IMR-90 (cell line): Measurements from ENCODE around the gene MRPS10. TPM values are rescaled to one million over a fixed set of nuclear protein-coding genes. Genes with fewer than 3 reads are reported as not detected.
"Not testable (repeated sequence)": the region's sequence is repeated elsewhere in the genome, so short reads cannot be mapped to it uniquely, and the experiment has no call there.

Experiments
- ATAC-seq: fragments of 200-7000 bp; cut with Tn5 transposase; 2 replicates; pipeline ENCODE4 v1.9.1; 2020; ENCODE audit warnings: low read depth, mild to moderate bottlenecking, moderate library complexity
- BruUV-seq: library from RNA; stranded (reverse); fragments of 400-500 nt; replicated peaks from 2 replicates; lab custom pipeline; 2021; lab: Mats Ljungman, UMichigan
- CTCF ChIA-PET: fragments of 300-600 bp; formaldehyde crosslinking; extraction: SDS; loops from one replicate; lab custom pipeline; 2021; ENCODE audit warnings: antibody characterized with exemption; lab: Yijun Ruan, JAX
- POLR2A ChIA-PET: fragments of 300-600 bp; sonication (Branson Sonifier 250); formaldehyde crosslinking; loops from one replicate; lab custom pipeline; 2022; ENCODE audit warnings: antibody characterized with exemption; ENCODE audit not compliant: unreplicated experiment; lab: Charles Lee
- DNase-seq: peaks from one replicate; pipeline ENCODE4 v3.0.0; 2013
- H2AFZ ChIP-seq: replicated peaks from 2 replicates; pipeline ENCODE3; 2013; ENCODE audit warnings: low read length, mild to moderate bottlenecking; ENCODE audit not compliant: poor library complexity
- H2AK5ac ChIP-seq: 2 replicates; pipeline ENCODE4 v1.6.1; 2013; ENCODE audit warnings: low read depth, low read length, inconsistent platforms
- H2AK9ac ChIP-seq: replicated peaks from 2 replicates; pipeline ENCODE3; 2013; ENCODE audit warnings: mild to moderate bottlenecking, low read depth, low read length, moderate library complexity; ENCODE audit not compliant: poor library complexity
- H2BK120ac ChIP-seq: 2 replicates; pipeline ENCODE4 v1.6.1; 2013; ENCODE audit warnings: low read depth, low read length, inconsistent platforms
- H2BK15ac ChIP-seq: 3 replicates; pipeline ENCODE4 v1.6.1; 2013; ENCODE audit warnings: low read depth, low read length, inconsistent platforms
- H2BK20ac ChIP-seq: 2 replicates; pipeline ENCODE4 v1.6.1; 2013; ENCODE audit warnings: low read depth, mild to moderate bottlenecking, inconsistent platforms, low read length, moderate library complexity
- H2BK5ac ChIP-seq: 2 replicates; pipeline ENCODE4 v1.6.1; 2013; ENCODE audit warnings: mild to moderate bottlenecking, low read depth, low read length, inconsistent platforms; ENCODE audit not compliant: poor library complexity, severe bottlenecking
- H3K14ac ChIP-seq: replicated peaks from 2 replicates; pipeline ENCODE4 v1.6.1; 2013; ENCODE audit warnings: low read depth, low read length, inconsistent platforms
- H3K18ac ChIP-seq: 2 replicates; pipeline ENCODE4 v1.6.1; 2013; ENCODE audit warnings: low read depth, low read length, control low read depth
- H3K23ac ChIP-seq: 2 replicates; pipeline ENCODE4 v1.6.1; 2013; ENCODE audit warnings: low read depth, low read length, inconsistent platforms
- H3K27ac ChIP-seq: 2 replicates; pipeline ENCODE4 v1.5.1; 2013; ENCODE audit warnings: mild to moderate bottlenecking, control low read depth, low read length; ENCODE audit not compliant: insufficient read depth
- H3K27me3 ChIP-seq: 2 replicates; pipeline ENCODE4 v1.6.1; 2013; ENCODE audit warnings: low read length; ENCODE audit not compliant: control insufficient read depth, insufficient read depth
- H3K36me3 ChIP-seq: 2 replicates; pipeline ENCODE4 v1.6.1; 2013; ENCODE audit warnings: low read length, mixed read lengths; ENCODE audit not compliant: control insufficient read depth, insufficient read depth
- H3K4ac ChIP-seq: 2 replicates; pipeline ENCODE4 v1.6.1; 2013; ENCODE audit warnings: low read depth, low read length, inconsistent platforms
- H3K4me1 ChIP-seq: 2 replicates; pipeline ENCODE4 v1.6.1; 2013; ENCODE audit warnings: low read length, mixed read lengths; ENCODE audit not compliant: control insufficient read depth, insufficient read depth
- H3K4me2 ChIP-seq: 2 replicates; pipeline ENCODE4 v1.6.1; 2013; ENCODE audit warnings: low read depth, mild to moderate bottlenecking, control low read depth, low read length, moderate library complexity
- H3K4me3 ChIP-seq: 2 replicates; pipeline ENCODE4 v1.5.1; 2013; ENCODE audit warnings: low read depth, mild to moderate bottlenecking, control low read depth, low read length, moderate library complexity; ENCODE audit not compliant: insufficient read depth
- H3K56ac ChIP-seq: 2 replicates; pipeline ENCODE4 v1.6.1; 2013; ENCODE audit warnings: low read length, inconsistent platforms; ENCODE audit not compliant: insufficient read depth; ENCODE audit errors: extremely low read depth
- H3K79me1 ChIP-seq, 2 experiments: 2 replicates each; pipeline ENCODE4 v1.6.1; 2013; ENCODE audit warnings: low read length in 2 of 2, inconsistent platforms in 1 of 2, low read depth in 1 of 2
- H3K9ac ChIP-seq: 2 replicates; pipeline ENCODE4 v1.6.1; 2013; ENCODE audit warnings: low read depth, low read length, control low read depth
- H3K9me1 ChIP-seq: 2 replicates; pipeline ENCODE4 v1.6.1; 2013; ENCODE audit warnings: low read length, inconsistent platforms; ENCODE audit not compliant: insufficient read depth
- H3K9me3 ChIP-seq: 2 replicates; pipeline ENCODE4 v1.6.1; 2013; ENCODE audit warnings: low read length; ENCODE audit not compliant: control insufficient read depth, insufficient read depth
- H4K20me1 ChIP-seq: 2 replicates; pipeline ENCODE4 v1.6.1; 2013; ENCODE audit warnings: low read length, inconsistent platforms; ENCODE audit not compliant: insufficient read depth
- H4K5ac ChIP-seq: 2 replicates; pipeline ENCODE4 v1.6.1; 2013; ENCODE audit warnings: mild to moderate bottlenecking, low read depth, low read length, control low read depth
- H4K8ac ChIP-seq, 2 experiments: 2 replicates each; pipeline ENCODE4 v1.6.1; 2013; ENCODE audit warnings: low read depth in 2 of 2, low read length in 2 of 2, control low read depth in 1 of 2, inconsistent platforms in 1 of 2
- H4K91ac ChIP-seq: 2 replicates; pipeline ENCODE4 v1.6.1; 2013; ENCODE audit warnings: low read depth, low read length, inconsistent platforms; ENCODE audit not compliant: insufficient read depth
- WGBS, 2 experiments: methylation state at CpG; one replicate each; pipeline versions ENCODE4 v1.1.5 to v1.1.7; 2013; ENCODE audit warnings: missing lambda C conversion rate in 2 of 2; ENCODE audit not compliant: insufficient read length in 1 of 2; ENCODE audit errors: extremely low coverage in 2 of 2; 5-methylcytosine and 5-hydroxymethylcytosine counted together
- dilution Hi-C: fragments of 300-500 bp; cut with HindIII; formaldehyde crosslinking; loops from one replicate; pipeline ENCODE4 v1.14.3; 2018; ENCODE audit warnings: low sequenced_read_pairs; ENCODE audit not compliant: unreplicated experiment
- in situ Hi-C: fragments of 300-500 bp; cut with MboI; formaldehyde crosslinking; loops from 3 replicates; pipeline ENCODE4 v1.14.3; 2019; ENCODE audit warnings: low sequenced_read_pairs, inconsistent platforms, mixed read lengths
- intact Hi-C: fragments of 100-400 bp; cut with micrococcal nuclease; formaldehyde crosslinking; loops from 2 replicates; pipeline ENCODE4 v1.10.0; 2022
- polyA plus RNA-seq, 3 experiments: library from polyadenylated mRNA; depleted of rRNA; stranded (reverse); fragments of >200 nt; gene quantifications; 2 replicates each; pipeline ENCODE4 v1.2.3, GENCODE V29; 2012; ENCODE audit warnings: low replicate concordance in 1 of 3
- total RNA-seq: library from RNA; depleted of rRNA; stranded (reverse); fragments of >200 nt; gene quantifications from 2 replicates; pipeline ENCODE4 v1.2.3, GENCODE V29; 2012

Gene MRPS10
- total and polyA plus RNA-seq, 2 of the 4 experiments (the other 2 are of a cell fraction) = 28.5 to 47.0 TPM

DNA sequence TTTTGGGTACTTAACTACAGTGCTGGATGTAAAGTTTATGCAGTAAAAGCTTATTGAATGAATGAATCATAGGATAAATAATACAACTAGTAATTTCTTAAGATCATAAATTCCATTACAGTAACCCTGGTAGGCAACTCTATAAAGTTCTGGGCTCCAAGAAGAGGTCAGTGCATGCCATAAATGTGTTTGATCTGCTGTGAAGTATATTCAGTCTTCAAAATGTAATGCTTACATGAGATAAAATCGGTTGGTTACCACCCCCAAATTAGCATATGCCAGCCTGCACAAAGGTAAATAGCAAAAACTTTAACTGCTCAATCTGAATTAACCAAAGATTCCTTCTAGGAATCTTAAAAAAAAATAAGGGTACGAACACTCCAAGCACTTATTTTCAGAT, 10.1 kb downstream of the MRPS10 start:
- H3K27ac ChIP-seq, H4K8ac ChIP-seq, H2AK9ac ChIP-seq, H3K4ac ChIP-seq, in situ Hi-C loops, H3K4me2 ChIP-seq, POLR2A ChIA-PET, H4K5ac ChIP-seq, H3K9ac ChIP-seq, H3K27me3 ChIP-seq, H2AK5ac ChIP-seq, H2BK15ac ChIP-seq, H3K56ac ChIP-seq, H2BK5ac ChIP-seq, H3K4me3 ChIP-seq, H3K23ac ChIP-seq, H3K9me1 ChIP-seq, H3K4me1 ChIP-seq, intact Hi-C loops, DNase-seq, H3K14ac ChIP-seq, H4K20me1 ChIP-seq, H2AFZ ChIP-seq, H2BK20ac ChIP-seq, H2BK120ac ChIP-seq, H3K9me3 ChIP-seq, H4K91ac ChIP-seq, dilution Hi-C loops, H3K18ac ChIP-seq, BruUV-seq: not testable (repeated sequence)
- peak; percentile 37; the same call in 1 of the 2 replicates for ATAC-seq
- Histone ChIP-seq H3K79me1 (peaks cover 3 to 16% of the 10 kb centered on the region in 2 experiments; a peak in 2 of 4 replicates), H3K36me3 (peaks cover 27% of the 10 kb centered on the region)
- CTCF ChIA-PET = interaction anchor here (0.6 kb wide), 1 partner anchor 21 kb away, joined by 3 read pairs; no protein-coding TSS in a partner anchor
- WGBS, 2 experiments = no CpG with 5 or more reads among the region's 2 CpGs
